Amygdala (tissue), 56 donors: ENCODE measurements around the gene ST8SIA1.

Source experiments
- DNase-seq, 56 donors: peaks; one replicate each; lab custom pipeline; 2025; lab: John Stamatoyannopoulos, UW

Gene ST8SIA1

DNA sequence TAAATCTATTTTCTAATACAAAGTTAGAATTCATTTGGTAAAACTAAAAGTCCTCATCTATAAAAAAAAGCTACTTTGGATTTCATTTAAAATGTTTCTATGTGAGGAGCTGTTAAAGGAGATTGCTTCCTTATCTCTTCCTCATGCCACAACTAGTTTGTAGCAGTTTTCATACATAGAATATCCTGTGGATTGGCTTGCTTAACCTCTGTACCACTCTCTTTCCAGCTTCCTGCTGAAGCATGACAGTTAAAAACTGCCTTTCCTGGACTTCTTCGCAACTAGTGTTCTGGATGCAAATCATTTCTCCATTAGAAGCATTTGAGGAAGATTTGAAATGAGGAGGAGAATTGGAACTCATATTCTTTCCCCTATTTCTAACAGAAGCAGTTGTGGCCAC is 49.6 kb downstream of the ST8SIA1 start:
- DNase-seq, result no peak

DNA sequence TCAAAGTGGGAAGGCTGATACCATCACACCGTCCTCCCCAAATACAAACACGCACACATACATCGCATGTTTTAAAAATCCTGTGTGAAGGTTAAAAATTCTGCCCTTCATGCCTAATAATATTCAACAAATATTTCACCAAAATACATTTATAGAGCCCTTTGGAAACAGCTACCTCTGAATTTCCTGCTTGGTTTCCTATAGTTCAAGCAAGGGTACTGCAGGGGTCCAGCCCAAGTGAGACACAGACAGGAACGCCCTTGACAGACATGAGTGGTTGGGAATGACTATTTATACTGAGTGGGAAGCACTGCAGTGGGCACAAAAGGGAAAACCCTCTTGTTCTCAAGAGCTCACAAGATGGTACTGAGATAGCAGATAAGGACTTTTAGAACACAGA is 51.0 kb downstream of the ST8SIA1 start:
- DNase-seq, result no peak

DNA sequence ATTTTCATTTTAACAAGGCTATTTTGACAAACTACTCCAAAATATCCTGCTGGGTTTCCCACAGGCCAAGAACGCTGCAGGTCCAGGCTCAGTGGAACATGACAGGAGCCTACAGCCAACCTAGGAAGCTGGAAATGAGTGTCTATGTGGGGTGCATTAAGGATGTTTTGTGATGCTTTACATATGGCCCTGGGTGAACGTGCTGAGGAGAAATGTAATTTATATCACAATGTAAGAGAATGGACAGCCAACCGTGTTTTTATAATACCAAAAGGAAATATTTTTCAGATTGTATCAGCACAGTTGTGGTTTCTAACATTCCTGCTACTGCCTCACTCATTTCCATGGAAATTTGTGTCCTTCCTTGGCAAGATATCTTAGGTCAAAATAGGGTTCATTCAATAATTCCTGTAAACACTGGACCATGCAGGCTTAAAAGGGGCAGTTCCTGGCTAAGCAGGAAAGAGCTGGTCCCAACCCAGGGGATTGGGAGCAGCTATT is 51.5 kb downstream of the ST8SIA1 start:
- DNase-seq, result no peak

DNA sequence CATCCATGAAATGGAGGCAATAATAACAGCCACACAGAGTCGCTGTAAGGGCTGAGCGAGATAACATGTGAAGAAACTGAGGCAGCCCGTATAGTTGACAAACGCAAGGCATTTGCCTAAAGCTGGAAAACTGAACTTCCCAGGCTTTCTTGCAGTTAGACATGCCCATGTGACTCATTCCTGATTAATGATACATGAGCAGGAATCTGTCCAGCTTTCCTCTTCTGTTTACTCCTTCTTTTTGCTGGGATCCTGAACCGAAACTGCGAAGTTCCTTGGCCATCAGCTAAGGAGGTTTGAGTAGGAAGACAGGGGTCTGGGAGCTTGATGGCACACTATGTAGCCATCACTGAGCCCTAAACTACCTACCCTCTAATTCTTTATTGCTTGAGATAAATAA is 52.2 kb downstream of the ST8SIA1 start:
- no peak for DNase-seq

DNA sequence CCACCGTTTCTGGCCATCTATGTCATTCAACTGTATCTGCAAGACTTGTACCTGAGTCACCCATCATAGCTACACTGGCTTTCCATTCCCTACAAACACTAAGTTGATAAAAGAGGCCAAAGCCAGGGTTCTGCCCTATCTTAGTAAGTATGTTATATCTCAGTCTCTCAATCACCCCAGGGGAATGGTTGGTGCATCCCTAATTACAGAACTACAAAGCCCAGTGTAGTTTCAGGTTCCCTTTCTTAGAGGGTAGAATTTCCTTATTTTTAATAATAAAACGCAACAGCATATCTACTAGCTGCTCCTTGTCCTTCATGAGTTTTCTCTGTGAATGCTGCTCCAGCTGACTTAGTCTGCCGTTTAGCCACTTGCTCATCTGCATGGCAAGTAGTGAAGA is 57.6 kb downstream of the ST8SIA1 start:
- DNase-seq, result no peak

DNA sequence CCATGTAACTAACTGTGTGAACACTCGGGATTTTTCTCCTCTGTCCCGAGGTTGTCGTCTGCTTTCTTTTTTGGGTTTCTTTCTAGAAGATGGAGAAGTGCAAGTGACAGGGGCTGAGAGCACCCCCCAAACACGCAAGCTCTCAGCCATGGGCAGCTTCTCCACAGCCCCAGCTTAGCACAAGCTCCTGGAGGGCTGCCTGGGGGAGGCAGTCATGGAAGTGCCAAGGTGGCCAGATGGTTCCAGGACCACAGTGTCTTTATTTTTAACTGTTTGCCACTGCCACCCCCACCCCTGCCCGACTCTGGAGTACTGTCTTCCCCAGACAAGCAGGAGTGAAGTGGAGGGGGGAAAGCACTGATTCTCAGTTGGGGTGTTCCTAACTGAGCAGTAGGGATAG is 58.2 kb downstream of the ST8SIA1 start:
- no peak for DNase-seq

DNA sequence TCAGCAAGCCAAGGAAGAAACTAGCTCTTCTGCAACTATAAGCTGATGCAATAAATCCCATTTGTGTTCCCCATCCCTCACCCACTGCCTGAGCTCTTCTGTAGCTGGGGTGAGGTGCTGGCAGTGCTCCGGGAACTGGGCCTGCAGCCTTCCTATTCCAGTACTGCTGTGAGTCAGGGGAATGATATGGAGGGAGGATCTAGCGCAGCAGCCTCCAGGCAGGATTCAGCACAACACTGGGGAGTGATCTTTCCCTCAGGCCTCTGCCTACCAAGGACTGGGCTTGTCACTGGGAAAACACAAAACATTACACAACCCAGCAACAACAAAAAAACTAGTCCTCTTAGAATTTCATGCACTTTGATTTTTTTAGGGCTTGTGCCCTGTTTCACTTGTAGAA is 58.7 kb downstream of the ST8SIA1 start:
- peak in 14 of 56 donors; percentile 6 to 52 (median 26) for DNase-seq

DNA sequence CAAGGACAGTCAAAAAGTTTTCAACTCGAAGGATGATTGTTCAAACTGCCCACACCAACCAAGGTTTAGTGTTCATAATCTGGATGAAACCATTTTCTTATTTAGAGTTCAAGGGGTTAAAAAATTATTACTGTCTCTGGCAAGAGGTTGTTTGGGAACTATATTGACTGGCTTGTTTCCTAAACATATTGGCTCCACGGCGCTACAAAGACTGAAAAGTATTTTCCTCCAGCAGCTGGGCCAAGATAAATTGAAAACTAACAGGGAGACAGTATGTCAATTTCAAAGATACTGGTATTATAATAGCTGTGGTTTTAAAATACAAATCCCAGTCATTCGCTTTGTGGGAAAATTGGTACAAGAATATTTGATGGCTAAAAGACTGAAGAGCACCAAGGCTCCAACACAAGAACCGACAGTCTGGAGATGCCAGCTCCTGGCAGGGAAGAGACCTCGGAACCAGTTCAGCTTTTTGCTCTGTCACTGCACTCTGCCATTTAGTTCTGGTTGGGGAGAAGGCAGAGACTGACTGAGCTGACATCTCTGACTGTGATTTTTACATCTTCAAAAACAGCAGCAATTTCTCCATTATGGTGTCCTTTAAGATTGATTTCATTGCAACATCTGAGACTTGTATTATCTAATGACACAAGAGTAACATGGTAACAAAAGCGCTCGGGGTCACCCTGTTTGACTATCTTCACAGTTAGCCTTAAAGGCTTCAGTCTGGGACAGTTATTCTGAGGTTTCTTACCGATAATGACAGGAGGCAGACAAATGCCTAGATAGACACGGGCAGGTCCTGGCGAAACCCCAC is 62.0 kb downstream of the ST8SIA1 start:
- DNase-seq, result no peak

DNA sequence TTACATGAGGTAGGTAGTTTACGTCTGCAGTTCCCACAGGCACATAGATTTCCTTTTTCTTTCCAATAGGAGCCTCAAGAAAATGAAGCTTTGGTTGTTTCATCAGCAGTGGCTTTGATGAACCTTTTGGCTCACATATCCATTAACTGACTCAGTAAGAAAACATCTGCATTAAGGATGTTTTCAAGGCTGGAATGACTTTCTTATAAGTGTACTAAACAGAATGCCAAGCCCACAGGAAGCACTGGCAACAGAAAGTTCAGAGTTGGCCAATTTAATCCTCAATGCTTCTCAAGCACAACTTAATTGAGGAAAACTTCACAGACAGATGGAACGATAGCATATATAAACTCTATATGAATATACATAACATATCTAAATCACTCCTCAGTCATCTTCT is 63.5 kb downstream of the ST8SIA1 start:
- no peak for DNase-seq

DNA sequence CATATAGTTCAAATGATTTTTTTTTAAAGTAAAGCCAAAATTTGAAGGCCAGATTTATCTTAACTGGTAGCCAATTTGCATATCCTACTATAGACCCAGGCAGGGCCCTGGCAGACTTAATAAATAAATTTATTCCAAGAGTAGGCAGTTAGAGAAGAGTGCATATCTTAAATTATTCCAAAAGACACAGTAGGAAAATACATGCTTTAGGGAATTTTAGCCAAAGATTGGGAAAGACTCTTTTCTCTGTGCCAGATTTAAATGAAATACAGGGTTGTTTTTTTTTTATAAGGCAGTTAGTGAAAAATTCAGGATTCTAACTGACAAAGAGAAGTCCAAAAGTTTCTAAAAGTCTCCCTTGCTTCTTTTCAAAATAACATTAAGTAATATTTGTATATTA is 65.5 kb downstream of the ST8SIA1 start:
- DNase-seq, result no peak

DNA sequence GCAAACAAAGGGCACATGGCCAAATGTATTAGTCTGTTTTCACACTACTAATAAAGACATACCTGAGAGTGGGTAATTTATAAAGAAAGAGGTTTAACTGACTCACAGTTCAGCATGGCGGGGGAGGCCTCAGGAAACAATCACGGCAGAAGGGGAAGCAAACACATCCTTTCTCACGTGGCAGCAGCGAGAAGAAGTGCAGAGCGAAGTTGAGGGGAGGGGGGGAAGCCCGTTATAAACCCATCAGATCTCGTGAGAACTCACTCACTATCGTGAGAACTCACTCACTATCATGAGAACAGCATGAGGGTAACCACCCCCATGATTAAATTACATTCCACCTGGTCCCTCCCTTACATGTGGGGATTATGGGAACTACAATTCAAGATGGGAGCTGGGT is 66.1 kb downstream of the ST8SIA1 start:
- DNase-seq, result no peak

DNA sequence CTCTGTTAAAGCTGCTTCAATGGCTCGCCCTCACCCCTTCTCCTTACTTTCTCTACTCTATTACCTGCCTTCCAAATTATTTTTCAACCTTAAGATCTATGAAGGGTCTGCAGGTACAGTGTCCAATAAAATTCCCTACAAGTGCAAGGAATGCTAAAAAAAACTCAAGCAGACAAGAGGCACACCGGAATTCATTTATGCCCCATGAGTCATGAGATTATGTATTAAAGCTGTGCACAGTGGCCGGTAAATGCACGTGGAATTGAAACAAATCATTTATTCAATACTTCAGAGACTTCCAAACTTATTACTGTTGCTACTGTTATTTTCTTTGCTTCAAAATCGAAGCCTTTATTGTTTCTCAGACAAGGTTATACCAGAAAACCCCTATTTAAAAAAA is 68.4 kb downstream of the ST8SIA1 start:
- DNase-seq, result no peak

DNA sequence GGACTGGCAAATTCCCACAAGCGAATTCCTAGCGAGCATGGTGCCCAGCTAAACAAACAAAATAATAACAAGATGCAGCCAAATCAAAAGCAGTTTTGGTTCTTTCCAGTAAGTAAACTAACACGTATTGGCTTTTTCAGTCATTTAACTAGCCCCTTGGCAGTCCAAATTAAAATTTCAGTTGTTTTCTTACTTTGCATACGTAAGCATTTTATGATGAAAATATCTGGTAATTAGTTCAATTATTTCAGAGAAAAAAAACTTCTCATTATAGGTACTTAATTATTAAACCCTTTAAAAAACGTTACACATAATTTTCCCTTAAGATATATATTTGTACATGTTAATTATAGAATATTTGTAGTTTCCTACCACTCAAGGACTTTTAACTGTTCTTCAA is 70.1 kb downstream of the ST8SIA1 start:
- no peak for DNase-seq

DNA sequence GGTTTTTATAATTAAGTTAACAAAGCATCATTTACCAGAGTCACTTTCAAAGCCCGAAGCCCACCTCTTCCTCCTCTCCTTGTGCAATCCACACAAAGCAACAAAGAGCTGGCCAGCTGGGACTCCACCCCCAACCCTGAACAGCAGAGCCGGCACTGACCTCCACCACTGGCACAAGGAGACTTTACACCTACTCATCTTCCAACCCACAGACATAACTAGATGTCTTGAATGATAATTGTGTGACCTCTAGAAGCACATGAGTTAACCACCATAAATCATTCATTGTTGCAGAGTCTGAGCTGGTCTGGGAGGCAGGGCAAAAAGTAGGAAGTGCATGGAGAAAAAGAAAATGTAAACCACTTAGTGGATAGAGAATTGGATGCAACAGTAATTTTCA is 72.2 kb downstream of the ST8SIA1 start:
- DNase-seq, result no peak

DNA sequence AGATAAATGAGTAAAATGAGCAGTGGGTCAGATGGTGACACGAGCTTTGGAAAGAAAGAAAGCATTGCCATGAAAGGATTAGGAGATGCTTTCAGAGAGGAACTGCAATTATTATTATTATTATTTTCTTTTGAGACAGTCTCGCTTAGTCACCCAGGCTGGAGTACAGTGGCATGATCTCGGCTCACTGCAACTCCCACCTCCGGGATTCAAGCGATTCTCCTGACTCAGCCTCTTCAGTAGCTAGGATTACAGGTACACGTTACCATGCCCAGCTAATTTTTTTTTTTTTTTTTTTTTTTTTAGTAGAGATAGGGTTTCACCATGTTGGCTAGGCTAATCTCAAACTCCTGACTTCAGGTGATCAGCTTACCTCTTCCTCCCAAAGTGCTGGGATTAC is 77.4 kb downstream of the ST8SIA1 start:
- DNase-seq, result no peak

DNA sequence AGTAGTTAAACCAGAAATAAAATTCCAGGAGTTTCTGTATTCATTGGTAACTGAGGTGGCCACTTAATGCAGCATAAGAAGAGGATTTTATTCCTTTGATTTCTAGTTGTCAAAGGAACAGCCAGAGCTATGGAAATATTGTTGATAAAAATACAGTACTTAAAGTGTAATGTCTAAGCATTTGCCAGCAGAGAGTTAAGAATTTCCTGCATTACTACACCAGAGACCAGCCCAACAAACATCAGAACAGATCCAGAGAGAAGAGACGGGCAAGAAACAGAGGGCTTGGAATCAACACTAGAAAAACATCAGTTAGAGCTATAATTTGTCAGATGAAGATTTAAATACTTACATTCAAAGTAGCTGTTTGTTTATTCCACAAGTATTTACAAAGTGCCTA is 77.9 kb downstream of the ST8SIA1 start:
- no peak for DNase-seq

DNA sequence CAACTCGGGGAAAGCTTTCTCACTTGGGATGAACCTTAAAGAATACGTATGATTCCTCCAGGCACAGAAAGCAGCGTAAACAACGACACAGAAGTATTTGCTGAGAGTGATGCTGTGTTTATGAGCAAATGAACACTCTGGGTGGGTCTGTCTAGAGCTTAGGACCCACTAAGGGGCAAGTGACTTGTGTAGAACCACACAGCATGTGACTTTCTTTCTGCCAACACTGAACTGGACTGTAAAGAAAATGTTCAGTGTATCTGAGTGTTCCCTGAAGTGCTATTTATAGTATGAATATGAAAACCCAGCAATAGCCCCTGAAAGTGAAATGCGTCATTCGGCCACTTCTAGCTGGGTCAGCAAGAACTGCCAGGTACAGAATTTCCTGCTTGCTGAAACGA is 78.5 kb downstream of the ST8SIA1 start:
- DNase-seq, result no peak

DNA sequence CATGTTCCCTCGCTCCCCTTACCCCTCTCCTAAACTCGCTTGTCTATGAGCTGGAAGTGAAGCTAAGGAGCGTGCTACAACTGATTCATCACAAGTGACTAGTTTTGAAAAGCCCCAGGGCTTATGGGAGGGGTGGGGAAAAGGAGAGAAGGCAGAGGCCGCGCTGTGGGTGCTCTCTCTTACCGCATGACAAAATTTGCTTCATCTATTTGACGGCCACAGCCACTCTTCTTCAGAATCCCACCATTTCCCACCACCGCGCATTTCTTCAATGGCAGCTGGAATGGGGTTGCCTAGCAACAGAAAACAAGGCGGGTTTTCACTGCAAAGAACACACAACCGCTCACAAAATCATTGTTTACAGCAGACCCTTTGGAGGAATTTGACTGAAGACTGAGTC is 79.4 kb downstream of the ST8SIA1 start:
- DNase-seq, result peak in 11 of 56 donors; percentile 2 to 33 (median 15)

DNA sequence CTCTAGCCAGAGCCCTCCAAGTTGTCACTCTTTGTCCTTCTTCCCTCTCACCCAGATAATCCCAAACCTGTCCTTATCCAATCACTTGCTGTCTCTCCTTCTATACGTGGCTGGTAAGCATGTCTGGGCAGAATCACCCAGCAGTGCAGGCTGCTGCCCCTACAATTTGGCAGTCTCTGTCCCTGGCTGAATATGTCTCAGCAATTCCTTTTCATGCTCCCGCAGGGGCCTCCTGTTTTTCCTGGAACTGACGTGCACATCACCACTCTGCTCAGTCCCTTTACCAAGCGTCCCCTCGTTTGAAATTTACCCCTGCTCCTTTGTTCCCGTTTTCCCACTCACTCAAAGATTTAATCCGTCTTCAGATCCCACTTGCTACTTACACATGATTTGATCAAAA is 80.0 kb downstream of the ST8SIA1 start:
- no peak for DNase-seq

DNA sequence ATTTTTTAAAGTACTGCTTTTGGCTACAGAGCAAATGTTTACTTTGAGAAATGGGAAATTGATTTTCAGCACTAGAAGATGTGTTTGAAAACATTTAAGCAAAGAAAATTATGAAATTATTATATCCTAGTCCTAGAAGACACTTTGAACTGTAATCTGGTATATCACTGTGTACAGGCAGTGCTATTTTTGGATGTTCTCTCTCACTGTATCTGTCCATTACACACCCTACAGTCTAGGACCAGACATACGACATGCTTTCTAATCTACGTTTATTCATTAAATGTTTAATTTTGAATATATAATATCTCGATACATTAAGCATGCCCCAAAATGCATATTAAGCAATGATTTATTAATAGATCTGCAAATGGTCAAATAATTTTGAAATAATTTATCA is 82.5 kb downstream of the ST8SIA1 start:
- DNase-seq, result no peak

DNA sequence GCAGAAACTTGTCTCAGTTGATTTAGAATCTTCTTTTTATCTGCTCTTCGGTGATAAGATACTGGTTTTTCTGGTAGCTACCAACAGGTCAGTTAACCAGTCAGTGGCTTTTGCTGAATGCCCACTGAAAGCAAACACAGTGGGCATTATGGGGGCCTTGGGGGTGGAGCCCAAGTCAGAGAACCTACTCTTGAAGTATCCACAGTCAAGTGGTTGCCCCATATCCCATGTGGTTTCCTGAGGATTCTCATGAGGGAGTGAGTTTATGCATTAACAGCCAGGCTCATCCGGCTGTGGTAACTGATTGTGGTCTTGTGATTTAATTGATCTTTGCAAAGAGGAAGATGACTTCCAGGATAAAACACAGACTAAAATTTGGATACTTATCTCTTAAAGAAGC is 83.7 kb downstream of the ST8SIA1 start:
- no peak for DNase-seq

DNA sequence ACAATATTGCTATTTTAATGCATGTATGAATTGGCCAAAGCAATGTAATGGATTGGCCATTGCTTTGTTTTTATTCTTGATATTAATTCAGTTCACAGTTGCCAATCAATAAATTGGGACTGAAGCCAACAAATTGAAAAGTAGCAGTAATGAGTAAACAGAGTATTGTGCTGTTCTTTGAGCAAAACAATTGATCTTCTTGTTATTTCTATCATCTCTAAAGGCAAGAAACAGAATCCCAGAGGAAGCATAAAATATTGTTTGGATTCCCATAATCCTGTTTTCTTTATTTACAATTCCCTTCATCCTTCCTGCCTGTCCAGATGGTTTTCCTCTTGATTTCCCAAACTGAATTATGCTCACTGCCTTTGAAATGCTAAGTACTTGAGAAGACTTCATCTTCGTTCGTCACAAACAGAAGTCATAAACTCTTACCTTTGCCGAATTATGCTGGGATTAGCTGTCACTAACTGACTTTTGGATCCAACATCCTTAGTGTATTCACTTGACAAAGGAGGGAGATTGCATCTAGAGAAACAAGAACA is 85.9 kb downstream of the ST8SIA1 start:
- DNase-seq, result no peak
